Prostate gland (tissue), 2 donors: Measurements from ENCODE around the gene OSBPL6. TPM values are rescaled to one million over a fixed set of nuclear protein-coding genes. Genes with fewer than 3 reads are reported as not detected.

Experiments
- DNase-seq: peaks from one replicate; pipeline ENCODE4 v3.0.0-alpha.2; 2019; ENCODE audit warnings: low spot score
- H3K27ac ChIP-seq, 2 donors: fragments of 200-600 bp; sonication (generic); 2 replicates each; pipeline ENCODE4 v1.5.1; 2017 to 2019
- H3K27me3 ChIP-seq: fragments of 200-600 bp; sonication (generic); replicated peaks from 2 replicates; pipeline ENCODE4 v1.5.1; 2019; ENCODE audit not compliant: insufficient read depth
- H3K36me3 ChIP-seq, 2 donors: fragments of 200-600 bp; sonication (generic); 1 replicate in 1 of 2; 2 replicates in 1 of 2; pipeline versions ENCODE4 v1.5.1 to v1.8.1; 2017 to 2019
- H3K4me1 ChIP-seq: fragments of 200-600 bp; sonication (generic); replicated peaks from 2 replicates; pipeline ENCODE4 v1.5.1; 2019
- H3K4me3 ChIP-seq, 2 donors: fragments of 200-600 bp; sonication (generic); 2 replicates each; pipeline ENCODE4 v1.5.1; 2017 to 2019
- H3K9me3 ChIP-seq: fragments of 200-600 bp; sonication (generic); 2 replicates; pipeline ENCODE4 v1.5.1; 2017
- CTCF ChIP-seq, 4 experiments: fragments of 200-600 bp in 2 of 4; fragments of 450-650 bp in 2 of 4; sonication (generic) in 2 of 4; IDR thresholded peaks; 1 replicate in 3 of 4; 2 replicates in 1 of 4; pipeline ENCODE4 v1.5.1; 2016 to 2019; ENCODE audit warnings: antibody characterized with exemption in 4 of 4, mild to moderate bottlenecking in 2 of 4, moderate library complexity in 2 of 4
- POLR2A ChIP-seq: fragments of 450-650 bp; IDR thresholded peaks from one replicate; pipeline ENCODE4 v1.6.1; 2016; ENCODE audit warnings: antibody characterized with exemption, mild to moderate bottlenecking
- POLR2AphosphoS5 ChIP-seq: sonication (generic); formaldehyde crosslinking; IDR thresholded peaks from one replicate; pipeline ENCODE4 v1.6.1; 2017; ENCODE audit warnings: antibody characterized with exemption
- WGBS: methylation state at CpG from one replicate; pipeline ENCODE4 v1.1.5; 2018; 5-methylcytosine and 5-hydroxymethylcytosine counted together
- intact Hi-C: fragments of 100-400 bp; cut with DNase I; formaldehyde crosslinking; loops from one replicate; pipeline ENCODE4 v1.14.2; 2022
- total RNA-seq, 2 donors: library from RNA; depleted of rRNA; stranded (reverse); fragments of >200 nt; gene quantifications; one replicate each; pipeline ENCODE4 v1.1.0, GENCODE V29; 2016

OSBPL6 gene
- total RNA-seq, 2 donors from 2014 or later: 2.4 to 10.8 TPM

- Histone ChIP-seq H3K9me3 (no peaks in the 10 kb centered on the region), H3K36me3 (no peaks in the 10 kb centered on the region), H3K27ac (no peak overlapping the region), H3K27me3 (no peaks in the 10 kb centered on the region), H3K4me1 (no peaks in the 10 kb centered on the region), H3K4me3 (no peak overlapping the region)
- no peak for DNase-seq
- TF ChIP-seq CTCF (IDR thresholded peaks at IDR 0.05): no peak
- no peak for TF ChIP-seq POLR2A
- no peak for TF ChIP-seq POLR2AphosphoS5
- WGBS: 99% methylated on average over 4 of the region's 4 CpGs
- intact Hi-C loops: no loop called here
These were observed 231.0 kb downstream of the OSBPL6 start for GRCh38 chr2:178425255-178425827.

- intact Hi-C loops: no loop called here
- Histone ChIP-seq H3K4me3 (no peak overlapping the region), H3K27ac (no peak overlapping the region), H3K27me3 (no peaks in the 10 kb centered on the region), H3K36me3 (no peaks in the 10 kb centered on the region), H3K9me3 (no peaks in the 10 kb centered on the region), H3K4me1 (no peaks in the 10 kb centered on the region)
- 96% methylated on average over 3 of the region's 3 CpGs for WGBS
- no peak for DNase-seq
- TF ChIP-seq CTCF (IDR thresholded peaks at IDR 0.05) (no peak), POLR2A (no peak), POLR2AphosphoS5 (no peak)
These were observed 232.1 kb downstream of the OSBPL6 start for GRCh38 chr2:178426388-178426787.

- Histone ChIP-seq H3K4me1 (no peaks in the 10 kb centered on the region), H3K4me3 (no peak overlapping the region), H3K9me3 (no peaks in the 10 kb centered on the region), H3K36me3 (no peaks in the 10 kb centered on the region), H3K27ac (no peak overlapping the region), H3K27me3 (no peaks in the 10 kb centered on the region)
- TF ChIP-seq POLR2A (no peak), POLR2AphosphoS5 (no peak), CTCF (IDR thresholded peaks at IDR 0.05) (no peak)
- intact Hi-C loops: no loop called here
- no peak for DNase-seq
- WGBS: 94% methylated on average over 2 of the region's 2 CpGs
These were observed 233.1 kb downstream of the OSBPL6 start for GRCh38 chr2:178427458-178427857.

- no peak overlapping the region for H3K27ac ChIP-seq
- no peaks in the 10 kb centered on the region for H3K9me3 ChIP-seq
- H3K27me3 ChIP-seq: no peaks in the 10 kb centered on the region
- intact Hi-C loops: no loop called here
- no peak overlapping the region for H3K4me3 ChIP-seq
- no peaks in the 10 kb centered on the region for H3K4me1 ChIP-seq
- DNase-seq: no peak
- WGBS: 50% methylated on average over 1 of the region's 1 CpG
- no peak for TF ChIP-seq POLR2AphosphoS5
- TF ChIP-seq CTCF (IDR thresholded peaks at IDR 0.05): no peak
- no peak for TF ChIP-seq POLR2A
- H3K36me3 ChIP-seq: no peaks in the 10 kb centered on the region
These were observed 234.1 kb downstream of the OSBPL6 start for GRCh38 chr2:178428396-178428806.

- no peaks in the 10 kb centered on the region for H3K9me3 ChIP-seq
- H3K4me3 ChIP-seq: no peak overlapping the region
- no peak for DNase-seq
- no peaks in the 10 kb centered on the region for H3K36me3 ChIP-seq
- intact Hi-C loops: no loop called here
- TF ChIP-seq POLR2AphosphoS5: no peak
- no peak for TF ChIP-seq CTCF (IDR thresholded peaks at IDR 0.05)
- no peak for TF ChIP-seq POLR2A
- H3K27ac ChIP-seq: no peak overlapping the region
- H3K4me1 ChIP-seq: no peaks in the 10 kb centered on the region
- H3K27me3 ChIP-seq: no peaks in the 10 kb centered on the region
These were observed 235.0 kb downstream of the OSBPL6 start for GRCh38 chr2:178429336-178429735.
